GM12892 (cell line): ENCODE measurements around the gene MANEAL.

Source experiments
- POLR2A ChIP-seq: IDR thresholded peaks from 2 replicates; pipeline ENCODE4 v1.6.1; 2011; ENCODE audit warnings: low read depth, low read length, control low read depth
- POLR2AphosphoS5 ChIP-seq: IDR thresholded peaks from 2 replicates; pipeline ENCODE4 v1.6.1; 2011; ENCODE audit warnings: low read depth, low read length, control low read depth
- TAF1 ChIP-seq: IDR thresholded peaks from 2 replicates; pipeline ENCODE4 v1.6.1; 2011; ENCODE audit warnings: low read depth, mild to moderate bottlenecking, control low read depth, low read length, borderline replicate concordance

GRCh38 chr1:37807555-37808368 is 14.1 kb downstream of the MANEAL start, which contains the start of the genes C1orf122 and YRDC:
- TF ChIP-seq POLR2A (peak; percentile 88; the same call in 1 of the 2 replicates), TAF1 (peak; percentile 69), POLR2AphosphoS5 (peak; percentile 81)
